Measurements from ENCODE around the gene ATG2A. TPM values are rescaled to one million over a fixed set of nuclear protein-coding genes. Genes with fewer than 3 reads are reported as not detected.

The ATG2A gene
- 39.3 TPM for total RNA-seq

DNA sequence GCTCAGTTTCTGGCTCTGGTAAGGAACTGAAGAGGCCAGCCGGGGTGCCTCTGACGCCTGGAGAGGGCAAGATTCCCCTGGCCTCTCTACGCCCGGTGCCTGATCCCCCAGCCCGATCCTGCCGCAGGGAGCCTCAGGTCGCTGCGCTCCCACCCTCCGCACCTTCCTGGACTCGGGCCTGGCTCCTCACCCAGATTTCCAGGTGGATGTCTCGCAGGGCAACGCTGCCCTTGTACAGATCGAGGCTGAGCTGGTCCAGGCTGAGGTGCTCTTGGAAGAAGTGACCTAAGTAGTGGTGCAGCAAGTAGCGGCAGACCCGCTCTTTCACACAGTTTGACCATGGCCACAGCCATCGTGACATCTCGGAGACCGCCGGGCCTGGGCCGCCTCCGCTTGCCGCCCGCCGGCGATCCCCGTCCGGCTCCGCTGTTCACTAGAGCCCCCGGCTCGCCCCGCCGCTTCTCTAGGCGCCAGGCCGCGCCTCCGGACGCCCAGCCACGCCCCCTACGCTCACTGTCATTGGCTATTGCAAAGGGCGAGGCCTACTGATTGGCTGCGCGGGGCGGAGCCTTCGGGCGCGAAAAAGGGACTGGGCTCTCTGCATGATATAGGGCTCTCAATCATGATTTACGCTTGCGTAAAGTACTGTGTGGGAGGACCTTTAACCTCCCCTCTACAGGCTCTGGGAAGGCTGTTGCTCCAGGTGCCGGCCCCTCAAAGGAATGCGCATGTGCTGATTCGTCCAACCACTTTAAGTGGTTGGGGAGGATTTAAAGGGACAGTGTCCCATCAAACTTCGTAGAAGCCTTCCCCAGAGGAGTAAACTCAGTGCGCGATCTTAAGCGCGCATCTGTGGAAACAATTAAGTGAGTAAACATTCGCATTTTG, at the start of gene ATG2A:
Gene ATG2A, minus strand, starts transcription at position 435 of the 888 bp plus-strand sequence. Its CDS starts 74 bp downstream, at position 361.
- DNase-seq (ENCODE audit: low spot score), result peak; percentile 99

- DNase-seq (ENCODE audit: low spot score), result no peak
Measured at GRCh38 chr11:64963072-64963631, 46.1 kb upstream of the ATG2A start.

DNA sequence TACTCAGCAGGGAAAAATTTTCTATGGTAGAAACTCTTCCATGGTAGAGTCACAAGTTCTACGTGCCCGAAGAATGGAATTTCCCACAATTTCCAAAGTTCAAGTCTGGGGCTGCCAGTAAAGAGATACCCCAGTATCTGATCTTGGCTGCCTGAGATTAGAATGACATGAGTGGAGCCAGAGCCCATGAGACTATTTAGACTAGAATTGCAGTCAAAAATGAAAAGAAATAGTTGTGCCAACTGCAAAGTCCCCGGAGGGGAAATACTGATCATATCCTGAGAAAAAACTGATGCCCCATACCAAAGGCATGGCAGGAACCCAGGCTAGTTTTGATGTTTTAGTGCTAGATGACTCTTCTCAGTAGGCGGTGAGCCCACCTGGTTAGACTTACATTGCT, 43.7 kb upstream of the ATG2A start:
- DNase-seq (ENCODE audit: low spot score), result peak; percentile 17

DNA sequence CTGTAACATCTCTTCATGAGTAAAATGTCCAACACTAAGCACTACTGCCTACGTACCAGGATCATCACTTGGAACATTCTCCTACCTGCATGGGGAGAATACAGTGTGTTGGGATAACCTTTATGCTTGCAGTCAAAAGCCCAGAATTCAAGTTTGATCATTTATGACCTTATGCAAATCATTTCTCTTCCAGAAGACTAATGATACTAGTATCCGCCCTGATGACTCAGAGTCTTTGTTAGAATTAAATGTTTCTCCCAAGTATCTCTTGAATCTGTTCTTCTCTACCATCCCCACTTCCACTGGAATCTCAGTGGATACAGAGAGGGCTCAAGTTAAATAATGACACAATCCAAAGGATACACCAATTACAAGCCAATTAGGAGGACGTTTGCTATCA, 42.5 kb upstream of the ATG2A start:
- DNase-seq (ENCODE audit: low spot score), result no peak

DNA sequence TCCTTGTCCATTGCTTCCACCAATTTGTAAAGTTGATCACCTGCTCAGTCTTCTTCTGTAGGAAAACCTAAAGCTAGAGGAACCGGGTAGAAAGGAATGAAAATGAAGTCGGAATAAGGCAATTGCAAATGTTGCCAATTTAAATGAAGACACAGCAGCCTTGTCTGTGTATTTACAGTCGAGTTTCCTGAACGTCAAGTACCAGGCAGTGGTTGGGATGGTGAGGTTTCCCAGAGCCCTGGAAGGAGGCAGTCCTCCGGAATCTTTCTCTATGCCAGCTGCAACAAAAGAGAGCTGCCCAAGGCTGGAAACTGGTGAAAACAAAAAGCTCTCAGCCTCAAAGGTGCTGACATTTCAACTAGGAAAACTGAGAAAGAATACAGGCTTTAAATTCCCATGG, 37.2 kb upstream of the ATG2A start:
- DNase-seq (ENCODE audit: low spot score), result peak; percentile 30

- no peak for DNase-seq (ENCODE audit: low spot score)
Measured at GRCh38 chr11:64951529-64951928, 34.5 kb upstream of the ATG2A start.

DNA sequence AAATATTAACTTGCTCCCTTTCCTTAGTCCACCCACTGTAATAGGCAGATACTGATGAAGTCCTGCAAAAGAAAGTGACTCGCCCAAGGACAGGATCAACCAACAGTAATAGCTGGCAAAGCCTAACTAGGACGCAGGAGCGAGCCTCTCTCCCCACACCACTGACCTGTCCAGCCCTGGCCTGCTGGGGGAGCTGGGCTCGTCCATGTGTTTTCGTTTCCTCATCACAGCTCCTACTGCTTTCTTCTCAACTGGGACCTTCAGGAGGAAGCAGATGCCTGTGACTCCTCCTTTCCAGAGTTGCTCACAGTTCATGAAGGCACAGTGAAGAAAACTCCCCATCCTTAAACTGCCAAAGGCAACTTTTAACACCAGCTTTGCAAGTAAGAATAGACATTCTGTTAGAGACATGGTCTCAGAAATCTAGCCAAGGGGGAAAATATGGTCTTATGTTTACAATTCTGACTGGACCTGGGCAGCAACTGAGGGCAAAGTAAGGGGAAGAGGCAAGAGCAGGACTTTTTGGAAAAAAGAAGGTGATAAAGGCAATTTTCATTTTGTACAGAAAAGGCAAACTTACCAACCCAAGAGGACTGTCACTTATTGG, 30.3 kb upstream of the ATG2A start:
- DNase-seq (ENCODE audit: low spot score), result no peak

DNA sequence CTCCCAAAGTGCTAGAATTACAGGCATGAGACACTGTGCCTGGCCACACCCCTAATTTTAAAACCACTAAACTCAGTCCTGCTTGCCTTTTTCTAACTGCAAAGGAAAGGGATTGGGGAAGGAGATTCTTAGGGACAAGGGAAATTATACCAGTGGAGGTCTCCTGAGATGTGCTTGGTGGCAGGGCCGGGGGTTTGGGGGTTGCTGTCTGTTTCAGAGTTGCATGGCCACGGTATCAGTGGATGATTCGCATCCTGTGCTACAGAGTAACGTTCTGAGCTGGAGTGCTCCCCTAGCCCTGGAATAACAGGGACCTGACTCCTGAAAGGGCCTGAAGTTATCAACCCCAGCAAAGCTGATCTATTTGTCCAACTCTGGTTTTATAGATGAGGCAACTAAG, 19.5 kb upstream of the ATG2A start:
- no peak for DNase-seq (ENCODE audit: low spot score)

- no peak for DNase-seq (ENCODE audit: low spot score)
Measured at GRCh38 chr11:64935359-64936081, 18.5 kb upstream of the ATG2A start, which contains the start of gene GPHA2. Gene GPHA2 (minus strand): TSS chr11:64935893. CDS start chr11:64935460, 433 bp downstream.

DNA sequence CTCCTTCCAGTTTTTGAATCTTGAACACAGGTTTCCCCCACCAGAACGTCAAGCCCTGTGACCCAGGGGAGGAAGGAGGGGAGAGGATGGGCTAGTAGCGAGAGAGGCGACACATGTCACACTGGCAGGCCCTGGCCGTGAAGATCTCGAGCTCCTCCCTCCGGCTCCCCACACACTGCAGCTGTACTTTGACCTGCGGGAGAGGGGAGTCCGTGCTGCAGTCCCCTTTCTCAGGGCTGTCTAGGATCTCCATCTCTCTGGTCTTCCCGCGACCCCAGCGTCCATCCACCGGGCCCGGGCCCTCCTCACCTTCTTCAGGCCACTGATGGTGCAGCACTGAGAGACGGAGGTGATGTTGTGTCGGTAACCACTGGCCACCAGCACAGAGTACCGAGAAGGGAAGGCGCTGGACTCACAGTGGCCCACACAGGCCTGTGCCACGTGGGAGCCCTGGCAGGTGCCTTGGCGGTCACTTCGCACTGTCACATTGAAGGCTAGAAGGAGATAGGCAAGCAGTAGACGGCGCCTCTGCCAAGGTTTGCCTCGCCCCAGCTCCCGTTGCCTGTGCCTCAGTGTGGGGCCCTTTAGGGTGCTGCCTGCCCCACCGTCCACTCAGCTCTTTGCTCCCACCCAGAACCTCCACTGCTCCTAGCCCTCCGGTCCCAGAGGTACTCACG, 17.8 kb upstream of the ATG2A start:
- DNase-seq (ENCODE audit: low spot score), result no peak

DNA sequence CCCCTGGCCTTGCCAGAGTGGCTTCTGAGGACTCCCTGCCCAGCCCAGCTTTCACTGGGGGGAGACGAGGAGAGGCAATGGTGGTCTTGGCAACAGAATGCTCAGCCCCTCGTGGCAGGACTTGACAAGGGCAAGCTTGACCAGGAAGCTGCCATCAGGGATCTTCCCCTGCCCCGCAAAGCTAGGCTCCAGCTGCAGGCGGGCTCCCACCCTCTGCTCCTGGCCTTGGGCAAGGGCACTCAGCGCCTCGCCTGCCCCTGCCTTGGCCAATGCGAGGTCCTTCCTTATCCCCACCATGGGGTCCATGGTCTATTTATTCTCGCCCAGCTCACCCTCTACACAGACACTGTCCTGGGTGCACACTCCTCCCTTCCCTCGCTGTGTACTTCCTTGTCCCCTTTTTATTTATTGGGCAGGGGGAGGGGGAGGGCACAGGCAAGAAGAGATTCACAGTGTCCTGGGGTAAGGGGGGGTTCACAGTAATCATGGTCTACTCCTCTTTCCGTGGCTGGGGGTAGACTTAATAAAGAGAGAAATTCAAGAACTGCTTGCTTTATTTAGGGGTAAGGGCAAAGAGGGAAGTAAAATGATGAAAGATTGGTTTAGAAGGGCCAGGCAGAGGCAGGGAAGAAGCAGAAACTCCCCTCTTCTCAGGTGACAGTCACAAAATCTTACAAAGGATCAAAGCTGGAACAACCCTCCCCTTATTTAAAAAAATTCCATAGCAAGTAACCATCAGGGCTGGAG, 17.1 kb upstream of the ATG2A start:
- no peak for DNase-seq (ENCODE audit: low spot score)

GRCh38 chr11:64933213-64933934, 16.4 kb upstream of the ATG2A start:
- DNase-seq (ENCODE audit: low spot score), result no peak

DNA sequence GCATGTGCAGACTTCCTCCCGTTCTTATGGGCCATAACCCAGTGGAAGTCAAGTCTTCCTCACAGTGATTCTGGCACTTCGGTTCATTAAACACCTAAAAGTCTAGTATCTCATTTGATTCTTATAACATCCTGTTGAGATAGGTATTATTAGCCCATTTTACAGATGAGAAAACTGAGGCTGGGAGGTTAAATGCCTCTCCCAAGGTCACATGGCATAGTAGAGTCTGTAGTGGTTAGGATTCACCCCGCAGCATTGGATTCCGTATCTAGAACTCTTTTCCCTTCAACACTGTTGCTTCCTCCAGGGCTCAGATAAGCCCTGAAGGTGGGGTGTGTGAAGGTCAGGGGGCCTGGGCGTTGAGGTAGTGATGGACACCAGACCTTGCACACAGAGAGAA, 15.3 kb upstream of the ATG2A start:
- DNase-seq (ENCODE audit: low spot score), result no peak

DNA sequence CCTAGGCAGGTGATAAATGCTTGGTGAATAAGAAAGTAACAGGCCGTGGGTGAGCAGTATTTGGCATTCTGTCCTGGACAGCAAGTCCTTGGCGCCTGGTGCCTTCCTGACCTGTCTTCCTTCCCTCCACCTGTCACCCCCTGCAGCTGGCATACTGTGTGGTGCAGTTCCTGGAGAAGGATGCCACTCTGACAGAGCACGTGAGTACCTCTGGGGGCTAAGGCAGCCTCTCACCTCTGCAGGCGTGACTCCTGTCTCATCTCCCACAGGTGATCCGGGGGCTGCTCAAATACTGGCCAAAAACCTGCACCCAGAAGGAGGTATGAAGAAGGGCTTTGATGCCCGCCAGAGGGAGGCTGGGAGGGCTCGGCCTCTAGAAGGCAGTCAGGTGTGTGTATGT, 14.3 kb upstream of the ATG2A start:
- DNase-seq (ENCODE audit: low spot score), result no peak

DNA sequence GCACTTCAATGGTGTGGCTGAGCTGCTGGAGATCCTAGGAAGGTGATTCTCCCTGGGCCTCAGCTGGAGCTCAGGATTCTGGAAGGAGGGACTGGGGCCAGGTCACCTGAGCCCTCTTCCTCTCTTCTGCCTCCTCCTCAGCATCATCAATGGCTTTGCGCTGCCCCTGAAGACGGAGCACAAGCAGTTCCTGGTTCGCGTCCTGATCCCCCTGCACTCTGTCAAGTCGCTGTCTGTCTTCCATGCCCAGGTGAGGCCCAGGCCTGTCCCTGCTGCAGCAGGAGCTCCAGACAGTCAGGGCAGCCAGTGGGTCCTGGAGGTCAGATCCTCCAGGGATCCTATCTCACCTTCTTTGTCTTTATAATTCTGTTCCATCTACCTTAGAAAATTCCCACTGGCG, 13.3 kb upstream of the ATG2A start:
- DNase-seq (ENCODE audit: low spot score), result no peak

DNA sequence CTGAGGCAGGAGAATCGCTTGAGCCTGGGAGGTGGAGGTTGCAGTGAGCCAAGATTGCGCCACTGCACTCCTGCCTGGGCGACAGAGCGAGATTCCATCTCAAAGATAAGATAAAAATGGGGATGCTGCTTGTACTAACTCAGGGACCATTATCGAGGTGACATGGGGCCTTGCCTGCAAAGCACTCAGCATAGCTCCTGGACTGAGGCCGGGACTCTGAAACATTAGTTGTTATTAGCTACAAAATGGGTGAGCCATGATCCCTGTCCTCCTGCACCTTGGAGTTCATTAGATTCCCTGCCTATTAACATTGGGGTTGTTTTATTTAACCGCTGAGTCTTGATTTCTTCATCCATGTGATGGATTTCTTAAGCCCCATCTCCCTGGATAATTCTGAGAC, 12.6 kb upstream of the ATG2A start:
- no peak for DNase-seq (ENCODE audit: low spot score)

- no peak for DNase-seq (ENCODE audit: low spot score)
Measured at GRCh38 chr11:64928957-64929356, 11.9 kb upstream of the ATG2A start.

GRCh38 chr11:64926689-64927088, 9.7 kb upstream of the ATG2A start:
- no peak for DNase-seq (ENCODE audit: low spot score)

GRCh38 chr11:64925536-64926436, 8.8 kb upstream of the ATG2A start:
- no peak for DNase-seq (ENCODE audit: low spot score)
